Cerebellar cortex (tissue), 1 donor: ENCODE results near the gene CKMT2.

Source experiments
- DNase-seq: peaks from one replicate; pipeline ENCODE4 v3.0.0-alpha.2; 2015; ENCODE audit warnings: low spot score

CKMT2 gene

GRCh38 chr5:81233080-81233634 lies at the start of gene CKMT2:
TSS of gene CKMT2 (plus strand) at chr5:81233322. CDS start at chr5:81251133, 17,811 bp downstream.
- DNase-seq: peak; percentile 54

GRCh38 chr5:81183811-81184748 lies 49.0 kb upstream of the CKMT2 start:
- no peak for DNase-seq

GRCh38 chr5:81184749-81185110 lies 48.4 kb upstream of the CKMT2 start:
- DNase-seq: no peak

GRCh38 chr5:81187885-81188284 lies 45.2 kb upstream of the CKMT2 start:
- DNase-seq: no peak

GRCh38 chr5:81188962-81189361 lies 44.2 kb upstream of the CKMT2 start:
- DNase-seq: no peak

- DNase-seq: no peak
These were observed 43.1 kb upstream of the CKMT2 start for GRCh38 chr5:81189875-81190498.

- no peak for DNase-seq
These were observed 41.3 kb upstream of the CKMT2 start for GRCh38 chr5:81191726-81192372.

- DNase-seq: no peak
These were observed 40.8 kb upstream of the CKMT2 start for GRCh38 chr5:81192373-81192750.

- DNase-seq: peak; percentile 75
These were observed 38.3 kb upstream of the CKMT2 start for GRCh38 chr5:81194633-81195334.

GRCh38 chr5:81195335-81195929 lies 37.7 kb upstream of the CKMT2 start:
- DNase-seq: no peak

GRCh38 chr5:81202655-81203054 lies 30.5 kb upstream of the CKMT2 start:
- no peak for DNase-seq

- DNase-seq: no peak
These were observed 29.4 kb upstream of the CKMT2 start for GRCh38 chr5:81203729-81204128.

GRCh38 chr5:81204205-81204604 lies 28.9 kb upstream of the CKMT2 start:
- no peak for DNase-seq

- DNase-seq: no peak
These were observed 28.1 kb upstream of the CKMT2 start for GRCh38 chr5:81205058-81205457.

GRCh38 chr5:81207009-81207408 lies 26.1 kb upstream of the CKMT2 start:
- peak; percentile 10 for DNase-seq

GRCh38 chr5:81208904-81209303 lies 24.2 kb upstream of the CKMT2 start:
- DNase-seq: no peak

- DNase-seq: no peak
These were observed 23.7 kb upstream of the CKMT2 start for GRCh38 chr5:81209386-81209785.

- DNase-seq: no peak
These were observed 23.1 kb upstream of the CKMT2 start for GRCh38 chr5:81209869-81210493.

GRCh38 chr5:81212211-81212751 lies 20.8 kb upstream of the CKMT2 start:
- DNase-seq: no peak

- no peak for DNase-seq
These were observed 20.1 kb upstream of the CKMT2 start for GRCh38 chr5:81213070-81213469.

- no peak for DNase-seq
These were observed 18.3 kb upstream of the CKMT2 start for GRCh38 chr5:81214848-81215247.
